ENCODE data around the gene SMYD3. TPM values are rescaled to one million over a fixed set of nuclear protein-coding genes. Genes with fewer than 3 reads are reported as not detected.

The SMYD3 gene
- total and polyA plus RNA-seq, 10 of the 15 experiments (the other 5 are each of a cell fraction or from before 2014, with no cell fraction given) = 18.3 to 54.0 (median 24.8) TPM

DNA sequence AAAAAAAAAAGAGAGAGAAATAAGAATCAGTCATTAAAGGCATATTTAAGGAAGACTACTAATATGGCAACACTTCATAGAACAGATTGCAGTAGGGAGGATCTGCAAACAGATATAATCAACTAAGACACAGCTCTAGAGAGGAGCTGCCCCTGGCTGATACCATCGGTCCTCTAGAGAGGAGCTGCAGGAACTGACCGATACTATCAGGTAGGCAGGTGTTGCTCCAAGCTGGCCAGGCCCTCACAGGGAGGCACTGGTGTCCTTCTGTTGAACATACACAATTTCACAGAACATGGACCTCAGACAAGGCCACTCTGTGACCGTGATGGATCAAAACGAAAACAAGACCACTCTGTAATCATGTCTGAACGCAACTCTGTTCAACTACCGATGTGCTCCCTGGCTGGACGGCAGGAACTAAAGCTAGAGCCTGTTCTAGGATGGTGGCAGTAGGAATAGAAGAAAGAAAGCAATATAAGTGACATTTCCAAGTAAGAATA lies 15.5 kb downstream of the SMYD3 start:
- no peak for TF ChIP-seq PML (IDR thresholded peaks at IDR 0.05; ENCODE audit: low read length)
- no peak for TF ChIP-seq IKZF2 (IDR thresholded peaks at IDR 0.05)
- no peak for TF ChIP-seq CBX3 (IDR thresholded peaks at IDR 0.05; ENCODE audit: borderline replicate concordance, low read depth)
- no peak overlapping the region for H3K4me2 ChIP-seq (ENCODE audit: control insufficient read depth, insufficient read depth)
- SMC1A ChIA-PET (ENCODE audit: uncharacterized antibody, unreplicated experiment) = interaction anchor here (1.0 to 1.9 kb wide), 2 partner anchors 12 to 1339 kb away, joined by 3 to 5 read pairs; no protein-coding TSS in a partner anchor
- intact Hi-C loops (cut with micrococcal nuclease; ENCODE audit: unreplicated experiment) (loop anchor here (1.0 to 2.0 kb wide), 2 partner anchors 479 to 1339 kb away; no protein-coding TSS in a partner anchor), in situ Hi-C loops (cut with MboI) (no loop called here)
- no peak overlapping the region for H3K9ac ChIP-seq (ENCODE audit: control insufficient read depth, insufficient read depth, low read length)
- no peaks in the 10 kb centered on the region for H4K20me1 ChIP-seq (ENCODE audit: control insufficient read depth, insufficient read depth)
- no peaks in the 10 kb centered on the region for H3K4me1 ChIP-seq (ENCODE audit: control insufficient read depth, insufficient read depth, low read length)
- H3K9me3 ChIP-seq (replicated peaks; ENCODE audit: control insufficient read depth, insufficient read depth, low read length) = no peaks in the 10 kb centered on the region
- H3K36me3 ChIP-seq (ENCODE audit: control insufficient read depth in 2 of 2, insufficient read depth in 2 of 2, low read length in 1 of 2) = no peaks in the 10 kb centered on the region
- POLR2A ChIA-PET = no interaction called here
- H3K79me2 ChIP-seq (ENCODE audit: control insufficient read depth, insufficient read depth, low read length) = no peaks in the 10 kb centered on the region; the same call in none of the 2 replicates
- CTCF ChIA-PET = interaction anchor here (0.7 to 1.5 kb wide), 4 partner anchors 8 to 275 kb away, joined by 3 to 4 read pairs (median 3); no protein-coding TSS in a partner anchor
- RAD21 ChIA-PET (ENCODE audit: unreplicated experiment) = no interaction called here
- WGBS (ENCODE audit: insufficient coverage, insufficient replicate concordance, low lambda C conversion rate, missing lambda C conversion rate) = 97% methylated on average over 7 of the region's 7 CpGs
- no peak for FAIRE-seq
- no peak for ATAC-seq
- H3K27me3 ChIP-seq (replicated peaks in 1 of 2; ENCODE audit: control insufficient read depth in 2 of 2, insufficient read depth in 2 of 2, low read length in 1 of 2) = no peaks in the 10 kb centered on the region
- no peak for DNase-seq (ENCODE audit: low read depth, low spot score)
- no peak overlapping the region for H2AFZ ChIP-seq (ENCODE audit: control insufficient read depth, low read depth, low read length)
- no peak overlapping the region for H3K4me3 ChIP-seq
- BruUV-seq (replicated peaks) = no TSS peak
- no peak overlapping the region for H3K27ac ChIP-seq (ENCODE audit: control insufficient read depth, insufficient read depth)

DNA sequence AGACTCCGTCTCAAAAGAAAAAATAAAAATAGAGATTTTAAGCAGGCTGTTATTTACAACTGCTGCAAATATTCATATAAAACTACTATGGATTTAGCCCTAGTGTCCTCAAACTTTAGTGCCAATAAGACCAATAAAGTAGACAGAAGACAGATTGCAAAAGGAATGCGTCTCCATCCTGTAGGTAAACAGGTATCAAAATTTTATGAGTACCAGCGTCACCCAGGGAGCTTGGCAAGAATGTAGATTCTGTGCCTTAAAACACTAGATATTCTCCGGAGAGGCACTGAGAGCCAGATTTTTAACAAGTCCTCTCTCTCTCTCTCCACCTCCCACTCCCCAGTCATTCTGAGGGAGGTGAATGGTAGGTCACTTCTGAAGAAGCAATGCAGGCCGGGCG lies 18.4 kb downstream of the SMYD3 start:
- DNase-seq (ENCODE audit: low read depth, low spot score) (no peak), FAIRE-seq (no peak), ATAC-seq (no peak)
- BruUV-seq (replicated peaks) = no TSS peak
- no peaks in the 10 kb centered on the region for H3K27me3 ChIP-seq (replicated peaks in 1 of 2; ENCODE audit: control insufficient read depth in 2 of 2, insufficient read depth in 2 of 2, low read length in 1 of 2)
- POLR2A ChIA-PET = no interaction called here
- no peaks in the 10 kb centered on the region for H4K20me1 ChIP-seq (ENCODE audit: control insufficient read depth, insufficient read depth)
- H3K4me2 ChIP-seq (ENCODE audit: control insufficient read depth, insufficient read depth) = no peak overlapping the region
- in situ Hi-C loops (cut with MboI) = no loop called here
- 99% methylated on average over 6 of the region's 6 CpGs for WGBS (ENCODE audit: insufficient coverage, insufficient replicate concordance, low lambda C conversion rate, missing lambda C conversion rate)
- no peak overlapping the region for H3K4me3 ChIP-seq
- H3K9me3 ChIP-seq (replicated peaks; ENCODE audit: control insufficient read depth, insufficient read depth, low read length) = no peaks in the 10 kb centered on the region
- no peak overlapping the region for H3K27ac ChIP-seq (ENCODE audit: control insufficient read depth, insufficient read depth)
- H3K4me1 ChIP-seq (ENCODE audit: control insufficient read depth, insufficient read depth, low read length) = peaks cover 1% of the 10 kb centered on the region; the same call in 1 of the 2 replicates
- H2AFZ ChIP-seq (ENCODE audit: control insufficient read depth, low read depth, low read length) = no peak overlapping the region
- H3K79me2 ChIP-seq (ENCODE audit: control insufficient read depth, insufficient read depth, low read length) = no peaks in the 10 kb centered on the region; the same call in none of the 2 replicates
- intact Hi-C loops (cut with micrococcal nuclease; ENCODE audit: unreplicated experiment) = no loop called here
- CTCF ChIA-PET = interaction anchor here (0.9 to 1.8 kb wide), 6 partner anchors 9 to 477 kb away, joined by 3 to 9 read pairs (median 4); no protein-coding TSS in a partner anchor
- no peaks in the 10 kb centered on the region for H3K36me3 ChIP-seq (ENCODE audit: control insufficient read depth in 2 of 2, insufficient read depth in 2 of 2, low read length in 1 of 2)
- no peak overlapping the region for H3K9ac ChIP-seq (ENCODE audit: control insufficient read depth, insufficient read depth, low read length)
- RAD21 ChIA-PET (ENCODE audit: unreplicated experiment) = no interaction called here
- SMC1A ChIA-PET (ENCODE audit: uncharacterized antibody, unreplicated experiment) = no interaction called here
- TF ChIP-seq, protein P1, sequence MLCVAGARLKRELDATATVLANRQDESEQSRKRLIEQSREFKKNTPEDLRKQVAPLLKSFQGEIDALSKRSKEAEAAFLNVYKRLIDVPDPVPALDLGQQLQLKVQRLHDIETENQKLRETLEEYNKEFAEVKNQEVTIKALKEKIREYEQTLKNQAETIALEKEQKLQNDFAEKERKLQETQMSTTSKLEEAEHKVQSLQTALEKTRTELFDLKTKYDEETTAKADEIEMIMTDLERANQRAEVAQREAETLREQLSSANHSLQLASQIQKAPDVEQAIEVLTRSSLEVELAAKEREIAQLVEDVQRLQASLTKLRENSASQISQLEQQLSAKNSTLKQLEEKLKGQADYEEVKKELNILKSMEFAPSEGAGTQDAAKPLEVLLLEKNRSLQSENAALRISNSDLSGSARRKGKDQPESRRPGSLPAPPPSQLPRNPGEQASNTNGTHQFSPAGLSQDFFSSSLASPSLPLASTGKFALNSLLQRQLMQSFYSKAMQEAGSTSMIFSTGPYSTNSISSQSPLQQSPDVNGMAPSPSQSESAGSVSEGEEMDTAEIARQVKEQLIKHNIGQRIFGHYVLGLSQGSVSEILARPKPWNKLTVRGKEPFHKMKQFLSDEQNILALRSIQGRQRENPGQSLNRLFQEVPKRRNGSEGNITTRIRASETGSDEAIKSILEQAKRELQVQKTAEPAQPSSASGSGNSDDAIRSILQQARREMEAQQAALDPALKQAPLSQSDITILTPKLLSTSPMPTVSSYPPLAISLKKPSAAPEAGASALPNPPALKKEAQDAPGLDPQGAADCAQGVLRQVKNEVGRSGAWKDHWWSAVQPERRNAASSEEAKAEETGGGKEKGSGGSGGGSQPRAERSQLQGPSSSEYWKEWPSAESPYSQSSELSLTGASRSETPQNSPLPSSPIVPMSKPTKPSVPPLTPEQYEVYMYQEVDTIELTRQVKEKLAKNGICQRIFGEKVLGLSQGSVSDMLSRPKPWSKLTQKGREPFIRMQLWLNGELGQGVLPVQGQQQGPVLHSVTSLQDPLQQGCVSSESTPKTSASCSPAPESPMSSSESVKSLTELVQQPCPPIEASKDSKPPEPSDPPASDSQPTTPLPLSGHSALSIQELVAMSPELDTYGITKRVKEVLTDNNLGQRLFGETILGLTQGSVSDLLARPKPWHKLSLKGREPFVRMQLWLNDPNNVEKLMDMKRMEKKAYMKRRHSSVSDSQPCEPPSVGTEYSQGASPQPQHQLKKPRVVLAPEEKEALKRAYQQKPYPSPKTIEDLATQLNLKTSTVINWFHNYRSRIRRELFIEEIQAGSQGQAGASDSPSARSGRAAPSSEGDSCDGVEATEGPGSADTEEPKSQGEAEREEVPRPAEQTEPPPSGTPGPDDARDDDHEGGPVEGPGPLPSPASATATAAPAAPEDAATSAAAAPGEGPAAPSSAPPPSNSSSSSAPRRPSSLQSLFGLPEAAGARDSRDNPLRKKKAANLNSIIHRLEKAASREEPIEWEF (IDR thresholded peaks at IDR 0.05; ENCODE audit: insufficient replicate concordance, low read depth, low read length) = no peak
- TF ChIP-seq ZSCAN29 (IDR thresholded peaks at IDR 0.05) = no peak
- TF ChIP-seq, protein P2, sequence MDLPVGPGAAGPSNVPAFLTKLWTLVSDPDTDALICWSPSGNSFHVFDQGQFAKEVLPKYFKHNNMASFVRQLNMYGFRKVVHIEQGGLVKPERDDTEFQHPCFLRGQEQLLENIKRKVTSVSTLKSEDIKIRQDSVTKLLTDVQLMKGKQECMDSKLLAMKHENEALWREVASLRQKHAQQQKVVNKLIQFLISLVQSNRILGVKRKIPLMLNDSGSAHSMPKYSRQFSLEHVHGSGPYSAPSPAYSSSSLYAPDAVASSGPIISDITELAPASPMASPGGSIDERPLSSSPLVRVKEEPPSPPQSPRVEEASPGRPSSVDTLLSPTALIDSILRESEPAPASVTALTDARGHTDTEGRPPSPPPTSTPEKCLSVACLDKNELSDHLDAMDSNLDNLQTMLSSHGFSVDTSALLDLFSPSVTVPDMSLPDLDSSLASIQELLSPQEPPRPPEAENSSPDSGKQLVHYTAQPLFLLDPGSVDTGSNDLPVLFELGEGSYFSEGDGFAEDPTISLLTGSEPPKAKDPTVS (IDR thresholded peaks at IDR 0.05; ENCODE audit: low read depth, low read length) = no peak
- TF ChIP-seq, protein P3, sequence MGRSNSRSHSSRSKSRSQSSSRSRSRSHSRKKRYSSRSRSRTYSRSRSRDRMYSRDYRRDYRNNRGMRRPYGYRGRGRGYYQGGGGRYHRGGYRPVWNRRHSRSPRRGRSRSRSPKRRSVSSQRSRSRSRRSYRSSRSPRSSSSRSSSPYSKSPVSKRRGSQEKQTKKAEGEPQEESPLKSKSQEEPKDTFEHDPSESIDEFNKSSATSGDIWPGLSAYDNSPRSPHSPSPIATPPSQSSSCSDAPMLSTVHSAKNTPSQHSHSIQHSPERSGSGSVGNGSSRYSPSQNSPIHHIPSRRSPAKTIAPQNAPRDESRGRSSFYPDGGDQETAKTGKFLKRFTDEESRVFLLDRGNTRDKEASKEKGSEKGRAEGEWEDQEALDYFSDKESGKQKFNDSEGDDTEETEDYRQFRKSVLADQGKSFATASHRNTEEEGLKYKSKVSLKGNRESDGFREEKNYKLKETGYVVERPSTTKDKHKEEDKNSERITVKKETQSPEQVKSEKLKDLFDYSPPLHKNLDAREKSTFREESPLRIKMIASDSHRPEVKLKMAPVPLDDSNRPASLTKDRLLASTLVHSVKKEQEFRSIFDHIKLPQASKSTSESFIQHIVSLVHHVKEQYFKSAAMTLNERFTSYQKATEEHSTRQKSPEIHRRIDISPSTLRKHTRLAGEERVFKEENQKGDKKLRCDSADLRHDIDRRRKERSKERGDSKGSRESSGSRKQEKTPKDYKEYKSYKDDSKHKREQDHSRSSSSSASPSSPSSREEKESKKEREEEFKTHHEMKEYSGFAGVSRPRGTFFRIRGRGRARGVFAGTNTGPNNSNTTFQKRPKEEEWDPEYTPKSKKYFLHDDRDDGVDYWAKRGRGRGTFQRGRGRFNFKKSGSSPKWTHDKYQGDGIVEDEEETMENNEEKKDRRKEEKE (IDR thresholded peaks at IDR 0.05) = no peak
